Iris pigment epithelial cell (primary cell): ENCODE results near the gene ROBO4.
A peak's percentile ranks its signal among the peaks of the same experiment; 100 is the strongest.

Experiments used
- DNase-seq: peaks from one replicate; pipeline ENCODE4 v3.0.0-alpha.2; 2011; ENCODE audit warnings: low read depth

Gene ROBO4

DNA sequence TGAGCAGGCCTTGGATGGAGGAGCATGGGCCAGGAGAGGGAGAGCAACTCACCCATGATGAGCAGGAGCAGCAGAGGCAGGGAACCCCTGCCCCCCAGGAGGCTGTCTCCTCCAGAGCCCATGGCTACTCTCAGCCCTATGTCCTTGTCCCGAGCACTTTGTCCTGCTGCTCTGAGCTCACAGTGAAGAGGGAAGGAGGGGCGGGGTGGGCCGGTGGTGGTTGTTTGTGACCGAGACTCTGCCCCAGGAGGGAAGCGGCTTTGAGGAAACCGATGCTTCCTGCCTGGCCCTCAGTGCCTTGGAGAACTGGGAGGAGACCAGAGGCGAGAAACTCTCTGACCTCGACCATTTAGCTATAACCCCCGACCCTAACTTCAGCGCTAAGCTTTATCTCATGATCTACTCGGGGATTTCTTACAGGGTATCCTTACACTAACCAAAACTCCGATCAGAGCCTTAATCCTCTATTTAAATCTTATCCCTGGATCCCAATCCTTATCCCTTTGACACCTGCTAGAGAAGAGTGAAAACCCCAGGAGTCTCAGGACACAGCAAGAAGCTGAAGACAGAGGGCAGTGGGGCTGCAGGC is at the start of gene ROBO4:
Gene ROBO4, minus strand, starts transcription at position 192 of the 589 bp plus-strand sequence. Its CDS starts 70 bp downstream, at position 122.
- DNase-seq = peak; percentile 7

- DNase-seq = no peak
Observed at GRCh38 chr11:124946735-124947141, 49.1 kb upstream of the ROBO4 start.

DNA sequence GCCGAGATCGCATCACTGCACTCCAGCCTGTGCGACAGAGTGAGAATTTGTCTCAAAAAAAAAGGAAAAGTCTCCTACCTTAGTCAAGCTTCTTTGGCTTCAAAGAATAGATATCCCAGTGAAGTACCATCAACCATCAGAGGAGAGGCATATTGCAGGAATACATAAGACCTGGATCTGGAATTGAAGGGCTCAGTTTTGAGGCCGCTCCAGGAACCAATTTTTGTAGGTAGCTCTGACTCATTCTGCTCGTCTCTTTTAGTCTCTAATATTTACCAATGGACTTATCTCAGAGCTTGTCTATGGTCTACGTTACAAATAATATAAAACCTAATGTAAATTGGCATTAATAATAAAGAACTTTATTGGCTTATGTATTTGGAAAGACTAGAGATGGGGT is 48.2 kb upstream of the ROBO4 start:
- no peak for DNase-seq

- DNase-seq = no peak
Observed at GRCh38 chr11:124944565-124944964, 46.9 kb upstream of the ROBO4 start.

GRCh38 chr11:124943741-124944140 is 46.1 kb upstream of the ROBO4 start:
- DNase-seq = no peak

GRCh38 chr11:124943254-124943616 is 45.6 kb upstream of the ROBO4 start:
- no peak for DNase-seq

GRCh38 chr11:124942466-124943253 is 45.0 kb upstream of the ROBO4 start:
- DNase-seq = no peak

DNA sequence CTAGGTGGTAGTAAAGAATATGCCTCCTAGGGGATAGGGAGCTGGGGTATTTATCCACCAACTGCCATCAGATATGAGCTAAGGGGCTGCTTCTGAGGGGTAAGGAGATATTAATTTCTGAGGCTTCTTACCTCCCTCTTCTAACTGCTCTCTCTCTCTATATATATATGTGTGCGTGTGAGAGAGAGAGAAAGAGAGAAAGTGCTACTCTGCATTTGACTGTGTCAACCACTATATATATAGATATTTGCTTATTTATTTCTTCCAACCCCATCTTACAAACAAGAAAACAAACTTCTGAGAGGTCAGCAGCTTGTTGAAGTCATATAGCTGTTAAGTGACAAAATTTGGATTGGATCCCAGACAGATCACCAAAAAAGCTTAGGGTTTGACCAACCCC is 44.0 kb upstream of the ROBO4 start:
- no peak for DNase-seq

DNA sequence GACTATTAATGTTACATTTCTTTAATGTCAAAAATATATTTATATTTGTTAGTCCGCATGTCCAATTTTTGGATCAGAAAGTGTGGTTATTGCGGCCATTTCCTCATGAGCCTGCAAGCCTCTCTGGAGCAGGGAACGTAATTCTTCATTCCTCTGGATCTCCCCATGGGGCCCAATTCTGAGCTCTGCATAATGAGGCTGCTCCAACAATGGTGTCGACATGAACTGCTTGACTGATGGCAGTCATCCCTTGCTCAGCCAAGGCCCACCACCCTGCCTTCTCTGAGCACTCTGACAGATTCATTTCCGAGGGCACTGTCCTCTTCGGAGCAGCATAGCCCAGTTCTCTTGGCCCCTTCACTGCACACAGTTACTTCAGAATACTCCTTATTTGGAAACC is 41.3 kb upstream of the ROBO4 start:
- DNase-seq = no peak

GRCh38 chr11:124938206-124938765 is 40.6 kb upstream of the ROBO4 start:
- DNase-seq = peak; percentile 50

- DNase-seq = no peak
Observed at GRCh38 chr11:124937336-124937935, 39.8 kb upstream of the ROBO4 start.

- no peak for DNase-seq
Observed at GRCh38 chr11:124935548-124936514, 38.2 kb upstream of the ROBO4 start, which contains the start of gene HEPACAM. HEPACAM (minus strand) TSS chr11:124936047; CDS start chr11:124936006, 41 bp downstream.

DNA sequence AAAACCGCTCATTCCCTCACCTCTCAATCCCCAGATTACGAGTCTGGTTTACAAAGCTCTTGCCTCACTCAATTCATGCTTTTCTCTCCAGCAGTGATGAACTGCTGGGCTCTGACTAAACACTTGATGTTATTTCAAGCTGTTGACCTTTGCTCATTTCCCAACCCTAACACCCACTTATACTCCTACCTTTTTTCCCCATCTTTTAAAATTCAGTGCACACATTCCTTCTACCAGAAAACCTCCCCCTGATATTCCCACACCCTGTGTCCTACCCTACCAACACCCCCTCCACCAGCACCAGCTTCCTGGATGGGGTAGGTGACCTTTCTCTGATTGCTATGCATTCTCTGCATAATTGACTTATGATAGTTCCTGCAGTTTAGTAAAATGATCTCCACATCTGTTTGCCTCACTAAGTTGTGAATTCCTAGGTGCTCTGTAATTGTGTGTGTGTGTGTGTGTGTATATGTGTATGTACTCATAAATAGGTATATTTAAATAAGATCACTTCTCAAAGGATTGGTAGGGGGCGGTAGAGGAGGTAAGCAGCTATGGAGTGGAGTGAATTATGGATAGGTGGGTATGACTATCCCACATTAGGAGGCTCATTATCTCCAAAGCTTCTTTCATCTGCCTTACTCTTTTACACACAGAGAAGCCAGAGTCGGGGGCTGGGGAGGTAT is 37.3 kb upstream of the ROBO4 start:
- peak; percentile 92 for DNase-seq

DNA sequence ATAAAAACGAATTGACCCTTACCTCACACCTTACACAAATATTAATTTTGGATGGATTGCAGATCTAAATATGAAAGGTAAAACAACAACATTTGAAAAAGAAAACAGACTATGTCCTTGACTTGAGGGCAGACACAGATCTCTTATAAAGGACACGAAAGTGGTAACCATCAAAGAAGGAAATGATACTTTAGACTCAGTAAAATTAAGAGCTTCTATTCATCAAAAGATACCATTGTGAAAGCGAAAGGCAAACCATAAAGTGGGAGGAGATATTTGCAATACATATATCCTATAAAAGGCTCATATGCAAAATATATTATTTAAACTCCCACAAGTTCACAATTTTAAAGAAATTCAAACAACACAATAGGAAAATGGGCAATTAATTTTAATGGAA is 33.1 kb upstream of the ROBO4 start:
- DNase-seq = no peak

DNA sequence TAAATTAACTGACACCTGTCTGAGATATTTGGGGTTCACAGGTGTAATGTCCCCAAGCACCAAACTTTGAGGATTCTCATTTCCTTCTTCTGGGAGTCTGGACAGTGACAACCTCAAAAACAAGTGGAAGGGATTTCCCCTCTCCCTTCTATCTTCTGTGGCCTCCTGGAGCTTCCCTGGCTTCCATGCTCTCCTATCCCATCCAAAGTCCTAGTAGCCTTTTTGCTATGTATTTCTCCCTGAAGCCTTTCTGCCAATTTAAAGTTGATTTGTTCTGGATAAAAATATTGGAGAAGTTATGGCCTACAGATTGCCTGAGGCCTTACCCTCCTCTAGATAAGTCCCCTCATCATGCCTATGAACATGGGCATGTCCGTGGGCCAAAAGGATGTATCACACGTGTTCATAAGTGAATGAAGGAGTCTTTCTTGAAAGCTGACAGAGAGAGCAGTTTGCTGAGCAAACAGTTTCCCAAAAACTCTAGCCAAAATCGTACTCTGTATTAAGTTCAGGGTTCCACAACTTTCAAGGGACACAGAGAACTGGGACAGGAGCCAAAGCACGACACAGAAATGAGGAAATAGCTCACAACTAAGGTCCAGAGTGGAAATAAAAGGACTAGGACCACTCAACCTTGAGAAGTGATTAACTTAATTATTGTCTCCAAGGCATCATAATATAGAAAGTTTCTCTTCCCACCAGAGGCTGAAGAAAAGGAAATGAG is 31.4 kb upstream of the ROBO4 start:
- DNase-seq = no peak

GRCh38 chr11:124923296-124923695 is 25.6 kb upstream of the ROBO4 start:
- no peak for DNase-seq

DNA sequence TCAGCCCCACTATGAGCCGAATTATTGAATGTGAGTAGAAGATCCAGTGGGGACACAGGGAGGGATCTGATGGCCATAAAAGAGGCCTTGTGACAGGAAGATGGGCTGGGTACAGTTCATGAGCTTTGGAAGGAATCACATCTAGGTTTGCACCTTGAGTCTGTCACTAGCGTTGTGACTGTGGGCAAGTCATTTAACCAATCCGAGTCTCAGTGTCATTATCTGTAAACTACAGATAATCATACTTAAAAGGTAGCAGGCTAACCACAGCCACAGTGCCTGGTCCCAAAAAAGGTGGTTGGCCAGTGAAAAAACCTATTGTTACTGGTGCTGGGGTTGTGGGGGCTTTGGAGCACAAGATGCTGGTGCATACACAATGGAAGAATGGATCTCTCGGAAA is 25.2 kb upstream of the ROBO4 start:
- DNase-seq = no peak

GRCh38 chr11:124920870-124921609 is 23.4 kb upstream of the ROBO4 start:
- peak; percentile 60 for DNase-seq

DNA sequence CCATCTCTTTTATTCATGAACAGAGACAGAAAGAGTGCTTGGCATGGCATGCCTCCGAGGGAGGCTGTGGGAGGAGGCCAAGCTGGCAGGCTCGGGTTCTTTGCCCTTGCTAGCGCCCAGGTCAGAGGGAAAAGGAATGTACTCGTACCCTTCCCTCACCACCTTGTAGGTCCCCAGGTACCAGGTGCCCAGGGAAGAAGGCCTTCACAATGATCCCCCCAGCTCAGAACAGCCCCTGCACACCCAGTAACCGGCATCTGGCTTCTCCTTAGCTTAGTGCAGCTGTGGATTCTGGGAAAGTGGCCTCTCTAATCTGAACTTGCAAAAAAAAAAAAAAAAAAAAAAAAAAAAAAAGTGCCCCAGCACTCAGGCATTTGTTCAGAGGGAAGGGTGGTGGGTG is 22.7 kb upstream of the ROBO4 start:
- DNase-seq = no peak

DNA sequence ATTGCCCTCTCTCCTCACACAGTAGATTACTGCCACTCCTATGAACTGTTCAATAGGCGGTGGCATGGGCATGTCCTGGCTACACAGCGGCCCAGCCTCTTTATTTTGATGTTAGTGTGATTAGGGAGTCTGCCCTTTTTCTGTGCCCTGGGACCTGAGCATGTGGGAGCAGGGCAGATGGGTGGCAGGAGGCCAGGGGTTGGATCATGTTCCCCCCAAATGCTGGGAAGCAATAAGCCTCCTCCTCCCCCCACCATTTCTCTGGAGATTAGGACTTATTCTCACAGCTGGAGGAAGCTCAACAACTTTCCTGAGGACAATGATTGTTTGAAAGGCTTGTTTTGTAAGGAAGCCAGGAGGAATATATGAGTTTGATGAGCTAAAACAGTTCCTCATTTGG is 22.2 kb upstream of the ROBO4 start:
- DNase-seq = no peak
